ENCODE data around the gene WNT9A. TPM values are rescaled to one million over a fixed set of nuclear protein-coding genes. Genes with fewer than 3 reads are reported as not detected.
"Not testable (repeated sequence)": the region's sequence is repeated elsewhere in the genome, so short reads cannot be mapped to it uniquely, and the experiment has no call there.

WNT9A gene
- total RNA-seq, 1 experiment from 2014 or later: 1.5 TPM

GRCh38 chr1:227987181-227987580, 39.4 kb upstream of the WNT9A start:
- TF ChIP-seq ZNF263 (CRISPR knock-in tag; IDR thresholded peaks at IDR 0.05; ENCODE audit: low read depth) (no peak), ERG (CRISPR knock-in tag; IDR thresholded peaks at IDR 0.05) (no peak), ESRRA (CRISPR knock-in tag; IDR thresholded peaks at IDR 0.05; ENCODE audit: borderline replicate concordance) (no peak), MLX (CRISPR knock-in tag; IDR thresholded peaks at IDR 0.05) (no peak), CBFB (CRISPR knock-in tag; IDR thresholded peaks at IDR 0.05; ENCODE audit: low read depth) (no peak), FOXJ3 (CRISPR knock-in tag; IDR thresholded peaks at IDR 0.05; ENCODE audit: borderline replicate concordance) (no peak)
- TF ChIP-seq, protein P1, sequence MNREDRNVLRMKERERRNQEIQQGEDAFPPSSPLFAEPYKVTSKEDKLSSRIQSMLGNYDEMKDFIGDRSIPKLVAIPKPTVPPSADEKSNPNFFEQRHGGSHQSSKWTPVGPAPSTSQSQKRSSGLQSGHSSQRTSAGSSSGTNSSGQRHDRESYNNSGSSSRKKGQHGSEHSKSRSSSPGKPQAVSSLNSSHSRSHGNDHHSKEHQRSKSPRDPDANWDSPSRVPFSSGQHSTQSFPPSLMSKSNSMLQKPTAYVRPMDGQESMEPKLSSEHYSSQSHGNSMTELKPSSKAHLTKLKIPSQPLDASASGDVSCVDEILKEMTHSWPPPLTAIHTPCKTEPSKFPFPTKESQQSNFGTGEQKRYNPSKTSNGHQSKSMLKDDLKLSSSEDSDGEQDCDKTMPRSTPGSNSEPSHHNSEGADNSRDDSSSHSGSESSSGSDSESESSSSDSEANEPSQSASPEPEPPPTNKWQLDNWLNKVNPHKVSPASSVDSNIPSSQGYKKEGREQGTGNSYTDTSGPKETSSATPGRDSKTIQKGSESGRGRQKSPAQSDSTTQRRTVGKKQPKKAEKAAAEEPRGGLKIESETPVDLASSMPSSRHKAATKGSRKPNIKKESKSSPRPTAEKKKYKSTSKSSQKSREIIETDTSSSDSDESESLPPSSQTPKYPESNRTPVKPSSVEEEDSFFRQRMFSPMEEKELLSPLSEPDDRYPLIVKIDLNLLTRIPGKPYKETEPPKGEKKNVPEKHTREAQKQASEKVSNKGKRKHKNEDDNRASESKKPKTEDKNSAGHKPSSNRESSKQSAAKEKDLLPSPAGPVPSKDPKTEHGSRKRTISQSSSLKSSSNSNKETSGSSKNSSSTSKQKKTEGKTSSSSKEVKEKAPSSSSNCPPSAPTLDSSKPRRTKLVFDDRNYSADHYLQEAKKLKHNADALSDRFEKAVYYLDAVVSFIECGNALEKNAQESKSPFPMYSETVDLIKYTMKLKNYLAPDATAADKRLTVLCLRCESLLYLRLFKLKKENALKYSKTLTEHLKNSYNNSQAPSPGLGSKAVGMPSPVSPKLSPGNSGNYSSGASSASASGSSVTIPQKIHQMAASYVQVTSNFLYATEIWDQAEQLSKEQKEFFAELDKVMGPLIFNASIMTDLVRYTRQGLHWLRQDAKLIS (CRISPR knock-in tag; IDR thresholded peaks at IDR 0.05; ENCODE audit: borderline replicate concordance): no peak
- TF ChIP-seq, protein P2, sequence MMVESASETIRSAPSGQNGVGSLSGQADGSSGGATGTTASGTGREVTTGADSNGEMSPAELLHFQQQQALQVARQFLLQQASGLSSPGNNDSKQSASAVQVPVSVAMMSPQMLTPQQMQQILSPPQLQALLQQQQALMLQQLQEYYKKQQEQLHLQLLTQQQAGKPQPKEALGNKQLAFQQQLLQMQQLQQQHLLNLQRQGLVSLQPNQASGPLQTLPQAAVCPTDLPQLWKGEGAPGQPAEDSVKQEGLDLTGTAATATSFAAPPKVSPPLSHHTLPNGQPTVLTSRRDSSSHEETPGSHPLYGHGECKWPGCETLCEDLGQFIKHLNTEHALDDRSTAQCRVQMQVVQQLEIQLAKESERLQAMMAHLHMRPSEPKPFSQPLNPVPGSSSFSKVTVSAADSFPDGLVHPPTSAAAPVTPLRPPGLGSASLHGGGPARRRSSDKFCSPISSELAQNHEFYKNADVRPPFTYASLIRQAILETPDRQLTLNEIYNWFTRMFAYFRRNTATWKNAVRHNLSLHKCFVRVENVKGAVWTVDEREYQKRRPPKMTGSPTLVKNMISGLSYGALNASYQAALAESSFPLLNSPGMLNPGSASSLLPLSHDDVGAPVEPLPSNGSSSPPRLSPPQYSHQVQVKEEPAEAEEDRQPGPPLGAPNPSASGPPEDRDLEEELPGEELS (CRISPR knock-in tag; IDR thresholded peaks at IDR 0.05): no peak
- TF ChIP-seq, protein P3, sequence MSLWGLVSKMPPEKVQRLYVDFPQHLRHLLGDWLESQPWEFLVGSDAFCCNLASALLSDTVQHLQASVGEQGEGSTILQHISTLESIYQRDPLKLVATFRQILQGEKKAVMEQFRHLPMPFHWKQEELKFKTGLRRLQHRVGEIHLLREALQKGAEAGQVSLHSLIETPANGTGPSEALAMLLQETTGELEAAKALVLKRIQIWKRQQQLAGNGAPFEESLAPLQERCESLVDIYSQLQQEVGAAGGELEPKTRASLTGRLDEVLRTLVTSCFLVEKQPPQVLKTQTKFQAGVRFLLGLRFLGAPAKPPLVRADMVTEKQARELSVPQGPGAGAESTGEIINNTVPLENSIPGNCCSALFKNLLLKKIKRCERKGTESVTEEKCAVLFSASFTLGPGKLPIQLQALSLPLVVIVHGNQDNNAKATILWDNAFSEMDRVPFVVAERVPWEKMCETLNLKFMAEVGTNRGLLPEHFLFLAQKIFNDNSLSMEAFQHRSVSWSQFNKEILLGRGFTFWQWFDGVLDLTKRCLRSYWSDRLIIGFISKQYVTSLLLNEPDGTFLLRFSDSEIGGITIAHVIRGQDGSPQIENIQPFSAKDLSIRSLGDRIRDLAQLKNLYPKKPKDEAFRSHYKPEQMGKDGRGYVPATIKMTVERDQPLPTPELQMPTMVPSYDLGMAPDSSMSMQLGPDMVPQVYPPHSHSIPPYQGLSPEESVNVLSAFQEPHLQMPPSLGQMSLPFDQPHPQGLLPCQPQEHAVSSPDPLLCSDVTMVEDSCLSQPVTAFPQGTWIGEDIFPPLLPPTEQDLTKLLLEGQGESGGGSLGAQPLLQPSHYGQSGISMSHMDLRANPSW (CRISPR knock-in tag; conservative IDR thresholded peaks at IDR 0.05; ENCODE audit: low read depth): no peak
- TF ChIP-seq, protein P4, sequence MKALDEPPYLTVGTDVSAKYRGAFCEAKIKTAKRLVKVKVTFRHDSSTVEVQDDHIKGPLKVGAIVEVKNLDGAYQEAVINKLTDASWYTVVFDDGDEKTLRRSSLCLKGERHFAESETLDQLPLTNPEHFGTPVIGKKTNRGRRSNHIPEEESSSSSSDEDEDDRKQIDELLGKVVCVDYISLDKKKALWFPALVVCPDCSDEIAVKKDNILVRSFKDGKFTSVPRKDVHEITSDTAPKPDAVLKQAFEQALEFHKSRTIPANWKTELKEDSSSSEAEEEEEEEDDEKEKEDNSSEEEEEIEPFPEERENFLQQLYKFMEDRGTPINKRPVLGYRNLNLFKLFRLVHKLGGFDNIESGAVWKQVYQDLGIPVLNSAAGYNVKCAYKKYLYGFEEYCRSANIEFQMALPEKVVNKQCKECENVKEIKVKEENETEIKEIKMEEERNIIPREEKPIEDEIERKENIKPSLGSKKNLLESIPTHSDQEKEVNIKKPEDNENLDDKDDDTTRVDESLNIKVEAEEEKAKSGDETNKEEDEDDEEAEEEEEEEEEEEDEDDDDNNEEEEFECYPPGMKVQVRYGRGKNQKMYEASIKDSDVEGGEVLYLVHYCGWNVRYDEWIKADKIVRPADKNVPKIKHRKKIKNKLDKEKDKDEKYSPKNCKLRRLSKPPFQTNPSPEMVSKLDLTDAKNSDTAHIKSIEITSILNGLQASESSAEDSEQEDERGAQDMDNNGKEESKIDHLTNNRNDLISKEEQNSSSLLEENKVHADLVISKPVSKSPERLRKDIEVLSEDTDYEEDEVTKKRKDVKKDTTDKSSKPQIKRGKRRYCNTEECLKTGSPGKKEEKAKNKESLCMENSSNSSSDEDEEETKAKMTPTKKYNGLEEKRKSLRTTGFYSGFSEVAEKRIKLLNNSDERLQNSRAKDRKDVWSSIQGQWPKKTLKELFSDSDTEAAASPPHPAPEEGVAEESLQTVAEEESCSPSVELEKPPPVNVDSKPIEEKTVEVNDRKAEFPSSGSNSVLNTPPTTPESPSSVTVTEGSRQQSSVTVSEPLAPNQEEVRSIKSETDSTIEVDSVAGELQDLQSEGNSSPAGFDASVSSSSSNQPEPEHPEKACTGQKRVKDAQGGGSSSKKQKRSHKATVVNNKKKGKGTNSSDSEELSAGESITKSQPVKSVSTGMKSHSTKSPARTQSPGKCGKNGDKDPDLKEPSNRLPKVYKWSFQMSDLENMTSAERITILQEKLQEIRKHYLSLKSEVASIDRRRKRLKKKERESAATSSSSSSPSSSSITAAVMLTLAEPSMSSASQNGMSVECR (CRISPR knock-in tag; IDR thresholded peaks at IDR 0.05; ENCODE audit: borderline replicate concordance): no peak
- H3K27ac Mint-ChIP-seq: no peak overlapping the region
- ChIA-PET POLR2A (no interaction called here), CTCF (interaction anchor here (1.2 to 1.5 kb wide), 2 partner anchors 17 to 34 kb away, joined by 4 read pairs; no protein-coding TSS in a partner anchor)
- no peaks in the 10 kb centered on the region for H3K36me3 Mint-ChIP-seq
- peaks cover 4% of the 10 kb centered on the region for H3K9me3 Mint-ChIP-seq
- H3K27me3 Mint-ChIP-seq (ENCODE audit: low read depth): peaks cover 33% of the 10 kb centered on the region
- no peak for ATAC-seq
- no peaks in the 10 kb centered on the region for H3K4me1 Mint-ChIP-seq
- DNase-seq (ENCODE audit: low spot score): no peak
- H3K4me3 Mint-ChIP-seq: no peak overlapping the region

- POLR2A ChIA-PET; ATAC-seq; H3K27me3 Mint-ChIP-seq (ENCODE audit: low read depth); H3K27ac Mint-ChIP-seq; H3K9me3 Mint-ChIP-seq; DNase-seq (ENCODE audit: low spot score); CTCF ChIA-PET; H3K4me3 Mint-ChIP-seq; H3K4me1 Mint-ChIP-seq; H3K36me3 Mint-ChIP-seq: not testable (repeated sequence)
Observed at GRCh38 chr1:227975583-227976283, 28.0 kb upstream of the WNT9A start.

DNA sequence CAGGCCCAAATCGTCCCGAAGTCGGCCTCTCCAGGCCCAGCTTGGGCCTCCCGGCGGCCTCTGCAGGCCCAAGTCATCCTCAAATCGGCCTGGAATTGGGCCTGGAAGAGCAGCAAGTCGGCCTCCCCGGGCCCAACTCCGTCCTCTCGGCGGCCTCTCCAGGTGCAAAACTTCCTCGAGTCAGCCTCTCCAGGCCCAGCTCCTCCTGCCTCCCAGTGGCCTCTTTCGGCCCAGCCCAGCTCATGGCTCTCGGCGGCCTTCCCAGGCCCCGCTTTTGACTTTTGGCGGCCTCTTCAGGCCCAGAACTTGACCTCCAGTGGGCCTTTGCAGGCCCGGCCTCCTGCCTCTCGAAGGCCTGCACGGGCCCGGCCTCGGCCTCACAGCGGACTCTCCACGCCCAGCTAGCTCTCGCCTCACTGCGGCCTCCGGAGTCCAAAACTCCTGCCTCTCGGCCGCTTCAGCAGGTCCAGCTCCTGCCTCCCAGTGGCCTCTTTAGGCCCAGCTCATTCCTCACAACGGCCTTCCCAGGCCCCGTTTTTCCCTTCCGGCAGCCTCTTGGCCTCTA, 26.1 kb upstream of the WNT9A start:
- DNase-seq (ENCODE audit: low spot score); H3K4me3 Mint-ChIP-seq; H3K9me3 Mint-ChIP-seq; H3K36me3 Mint-ChIP-seq; ATAC-seq; H3K27ac Mint-ChIP-seq; H3K27me3 Mint-ChIP-seq (ENCODE audit: low read depth); H3K4me1 Mint-ChIP-seq: not testable (repeated sequence)
- ChIA-PET POLR2A (interaction anchor here (0.6 kb wide), 1 partner anchor 465 kb away, joined by 3 read pairs; no protein-coding TSS in a partner anchor), CTCF (interaction anchor here (0.9 to 2.2 kb wide), 5 partner anchors 21 to 212 kb away, joined by 3 to 9 read pairs (median 5); no protein-coding TSS in a partner anchor)
